ENCODE results near the gene NTNG1. TPM values are rescaled to one million over a fixed set of nuclear protein-coding genes. Genes with fewer than 3 reads are reported as not detected.

Gene NTNG1
- total RNA-seq, 1 donor from 2014 or later = 9.6 TPM

GRCh38 chr1:107401704-107402103 lies 260.9 kb downstream of the NTNG1 start:
- H3K36me3 ChIP-seq = no peaks in the 10 kb centered on the region
- H3K27me3 ChIP-seq (ENCODE audit: low read depth) = no peaks in the 10 kb centered on the region
- no peak for ATAC-seq
- no peak for TF ChIP-seq CTCF (IDR thresholded peaks at IDR 0.05)
- no peak for DNase-seq
- H3K9me3 ChIP-seq = no peaks in the 10 kb centered on the region
- H3K4me3 ChIP-seq = no peak overlapping the region
- H3K4me1 ChIP-seq = peaks cover 7% of the 10 kb centered on the region
- intact Hi-C loops (cut with DNase I) = no loop called here
- H3K27ac ChIP-seq = no peak overlapping the region

GRCh38 chr1:107404756-107405155 lies 263.9 kb downstream of the NTNG1 start:
- no peak for TF ChIP-seq CTCF (IDR thresholded peaks at IDR 0.05)
- H3K4me1 ChIP-seq = peaks cover 7% of the 10 kb centered on the region
- H3K27ac ChIP-seq = no peak overlapping the region
- intact Hi-C loops (cut with DNase I) = no loop called here
- H3K4me3 ChIP-seq = no peak overlapping the region
- no peak for DNase-seq
- no peak for ATAC-seq
- no peaks in the 10 kb centered on the region for H3K9me3 ChIP-seq
- no peaks in the 10 kb centered on the region for H3K27me3 ChIP-seq (ENCODE audit: low read depth)
- no peaks in the 10 kb centered on the region for H3K36me3 ChIP-seq

GRCh38 chr1:107405236-107405635 lies 264.4 kb downstream of the NTNG1 start:
- no peak for ATAC-seq
- no peak overlapping the region for H3K27ac ChIP-seq
- no peak for DNase-seq

GRCh38 chr1:107407011-107407410 lies 266.2 kb downstream of the NTNG1 start:
- Histone ChIP-seq H3K9me3 (no peaks in the 10 kb centered on the region), H3K27ac (no peak overlapping the region), H3K27me3 (ENCODE audit: low read depth) (no peaks in the 10 kb centered on the region), H3K36me3 (no peaks in the 10 kb centered on the region), H3K4me1 (peaks cover 7% of the 10 kb centered on the region), H3K4me3 (no peak overlapping the region)
- ATAC-seq (no peak), DNase-seq (no peak)
- TF ChIP-seq CTCF (IDR thresholded peaks at IDR 0.05) = no peak
- intact Hi-C loops (cut with DNase I) = no loop called here

More at GRCh38 chr1:107405236-107405635, 264.4 kb downstream of the NTNG1 start:
- intact Hi-C loops (cut with DNase I) = no loop called here
- H3K36me3 ChIP-seq = no peaks in the 10 kb centered on the region
- H3K27me3 ChIP-seq (ENCODE audit: low read depth) = no peaks in the 10 kb centered on the region
- no peak overlapping the region for H3K4me3 ChIP-seq
- TF ChIP-seq CTCF (IDR thresholded peaks at IDR 0.05) = no peak
- peaks cover 7% of the 10 kb centered on the region for H3K4me1 ChIP-seq
- H3K9me3 ChIP-seq = no peaks in the 10 kb centered on the region

- Histone ChIP-seq H3K4me1 (no peaks in the 10 kb centered on the region), H3K4me3 (no peak overlapping the region), H3K36me3 (no peaks in the 10 kb centered on the region), H3K27me3 (ENCODE audit: low read depth) (no peaks in the 10 kb centered on the region), H3K9me3 (no peaks in the 10 kb centered on the region), H3K27ac (no peak overlapping the region)
- no peak for TF ChIP-seq CTCF (IDR thresholded peaks at IDR 0.05)
- DNase-seq = no peak
- ATAC-seq = no peak
- intact Hi-C loops (cut with DNase I) = no loop called here
These were observed 272.7 kb downstream of the NTNG1 start for GRCh38 chr1:107413546-107413945.

GRCh38 chr1:107413951-107414350 lies 273.1 kb downstream of the NTNG1 start:
- ATAC-seq (no peak), DNase-seq (no peak)
- no peak for TF ChIP-seq CTCF (IDR thresholded peaks at IDR 0.05)
- intact Hi-C loops (cut with DNase I) = no loop called here
- no peaks in the 10 kb centered on the region for H3K36me3 ChIP-seq
- no peak overlapping the region for H3K4me3 ChIP-seq
- no peak overlapping the region for H3K27ac ChIP-seq
- H3K9me3 ChIP-seq = no peaks in the 10 kb centered on the region
- no peaks in the 10 kb centered on the region for H3K27me3 ChIP-seq (ENCODE audit: low read depth)
- no peaks in the 10 kb centered on the region for H3K4me1 ChIP-seq
